RPMI7951 (cell line): Measurements from ENCODE around the gene NLRC5. TPM values are rescaled to one million over a fixed set of nuclear protein-coding genes. Genes with fewer than 3 reads are reported as not detected.

ENCODE experiments used
- DNase-seq: peaks from one replicate; pipeline ENCODE4 v3.0.0-alpha.2; 2012; ENCODE audit warnings: low read depth
- total RNA-seq: library from RNA; depleted of rRNA; stranded (reverse); fragments of >200 nt; shearing (Covaris generic); gene quantifications from 2 replicates; pipeline ENCODE4 v1.2.3, GENCODE V29; 2014; rRNA removed

NLRC5 gene
- total RNA-seq, result 15.0 and 16.1 TPM in 2 replicates

GRCh38 chr16:56988948-56989945 is at the start of gene NLRC5:
Gene NLRC5, plus strand, starts transcription at chr16:56989557. Its CDS starts 31,156 bp downstream, at chr16:57020713.
- peak; percentile 87 for DNase-seq

GRCh38 chr16:56939801-56940200 is 49.6 kb upstream of the NLRC5 start:
- DNase-seq, result no peak

GRCh38 chr16:56941092-56941491 is 48.3 kb upstream of the NLRC5 start:
- no peak for DNase-seq

- no peak for DNase-seq
These were observed 47.5 kb upstream of the NLRC5 start for GRCh38 chr16:56941856-56942331.

GRCh38 chr16:56943761-56944375 is 45.5 kb upstream of the NLRC5 start:
- no peak for DNase-seq

- DNase-seq, result peak; percentile 56
These were observed 44.2 kb upstream of the NLRC5 start for GRCh38 chr16:56944954-56945839.

- DNase-seq, result no peak
These were observed 43.4 kb upstream of the NLRC5 start for GRCh38 chr16:56945847-56946527.

GRCh38 chr16:56946767-56947603 is 42.4 kb upstream of the NLRC5 start:
- DNase-seq, result no peak

GRCh38 chr16:56947604-56947995 is 41.8 kb upstream of the NLRC5 start:
- DNase-seq, result no peak

GRCh38 chr16:56948234-56948633 is 41.1 kb upstream of the NLRC5 start:
- DNase-seq, result no peak

- no peak for DNase-seq
These were observed 39.3 kb upstream of the NLRC5 start for GRCh38 chr16:56950051-56950450.

- DNase-seq, result no peak
These were observed 38.9 kb upstream of the NLRC5 start for GRCh38 chr16:56950455-56950854.

GRCh38 chr16:56950881-56951771 is 38.2 kb upstream of the NLRC5 start:
- peak; percentile 51 for DNase-seq

GRCh38 chr16:56953006-56953405 is 36.4 kb upstream of the NLRC5 start:
- no peak for DNase-seq

- DNase-seq, result no peak
These were observed 33.3 kb upstream of the NLRC5 start for GRCh38 chr16:56956076-56956475.

- DNase-seq, result no peak
These were observed 32.6 kb upstream of the NLRC5 start for GRCh38 chr16:56956756-56957155.

GRCh38 chr16:56960681-56961281 is 28.6 kb upstream of the NLRC5 start:
- DNase-seq, result peak; percentile 89

- DNase-seq, result no peak
These were observed 28.0 kb upstream of the NLRC5 start for GRCh38 chr16:56961386-56961785.

GRCh38 chr16:56961851-56962281 is 27.5 kb upstream of the NLRC5 start, which contains the start of gene CETP:
Gene CETP, plus strand, starts transcription at chr16:56961950. Its CDS starts 30 bp downstream, at chr16:56961980.
- peak; percentile 26 for DNase-seq
